Amniotic stem cell (primary cell): ENCODE measurements around the gene DYNLT5.
"Not testable (repeated sequence)": the region's sequence is repeated elsewhere in the genome, so short reads cannot be mapped to it uniquely, and the experiment has no call there.

Source experiments
- DNase-seq: peaks from one replicate; lab custom pipeline; 2025; lab: John Stamatoyannopoulos, UW

Gene DYNLT5

GRCh38 chr1:66752000-66752592 lies at the start of gene DYNLT5:
Gene DYNLT5 (plus strand): TSS chr1:66752459. CDS start chr1:66754659, 2,200 bp downstream.
- DNase-seq, result no peak

GRCh38 chr1:66704177-66704875 lies 47.9 kb upstream of the DYNLT5 start:
- no peak for DNase-seq

GRCh38 chr1:66705110-66705509 lies 47.1 kb upstream of the DYNLT5 start:
- no peak for DNase-seq

- DNase-seq, result no peak
These were observed 40.8 kb upstream of the DYNLT5 start for GRCh38 chr1:66711420-66711819.

DNA sequence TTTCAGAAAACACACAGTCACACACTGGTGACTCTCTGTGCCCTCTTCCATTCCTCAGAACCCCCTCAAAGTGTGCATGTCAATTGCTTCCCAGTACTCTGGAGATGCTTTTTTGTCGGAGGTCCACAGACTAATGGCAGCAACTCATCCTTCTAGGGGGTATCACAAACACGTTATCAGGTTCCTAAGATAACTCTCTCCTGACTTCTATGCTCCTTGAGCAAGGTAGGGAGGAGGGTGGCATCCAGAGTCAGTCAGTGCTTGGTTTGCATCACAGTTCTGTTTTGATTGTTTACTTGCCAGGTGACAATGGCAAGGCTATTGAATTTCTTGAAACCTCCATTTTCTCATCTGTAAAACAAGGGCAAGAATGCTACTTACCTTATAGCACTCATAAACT lies 39.4 kb upstream of the DYNLT5 start:
- DNase-seq, result no peak

GRCh38 chr1:66723985-66724384 lies 28.3 kb upstream of the DYNLT5 start:
- DNase-seq, result no peak

- peak; percentile 74 for DNase-seq
These were observed 26.2 kb upstream of the DYNLT5 start for GRCh38 chr1:66725885-66726665.

DNA sequence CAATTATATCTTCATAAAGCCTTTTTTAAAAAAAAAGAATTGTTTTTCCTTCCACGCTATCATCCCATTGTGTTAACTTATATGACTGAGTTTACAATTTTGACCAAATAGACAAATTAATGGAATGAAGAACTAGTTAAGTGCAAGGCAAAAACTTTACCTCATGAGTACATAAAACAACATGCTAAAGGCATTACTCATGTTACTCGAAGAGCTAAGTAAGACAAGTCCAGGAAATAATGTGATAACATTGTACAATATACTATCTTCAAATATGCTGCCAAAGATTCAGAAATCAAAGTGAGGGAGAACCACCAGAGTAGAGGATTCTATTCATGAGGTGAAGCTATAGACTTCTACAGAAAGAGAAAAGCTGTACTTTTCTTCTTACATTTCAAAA lies 24.2 kb upstream of the DYNLT5 start:
- DNase-seq, result no peak

DNA sequence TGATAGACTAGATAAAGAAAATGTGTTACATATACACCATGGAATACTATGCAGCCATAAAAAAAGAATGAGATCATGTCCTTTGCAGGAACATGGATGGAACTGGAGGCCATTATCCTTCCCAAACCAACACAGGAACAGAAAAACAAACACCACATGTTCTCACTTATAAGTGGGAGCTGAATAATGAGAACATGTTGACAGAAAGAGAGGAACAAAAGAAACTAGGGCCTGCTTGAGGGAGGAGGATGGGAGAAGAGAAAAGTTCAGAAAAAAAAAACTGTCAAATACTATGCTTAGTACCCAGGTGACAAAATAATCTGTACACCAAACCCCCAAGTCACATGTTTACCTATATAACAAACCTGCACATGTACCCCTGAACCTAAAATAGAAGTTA lies 23.5 kb upstream of the DYNLT5 start:
- not testable (repeated sequence) for DNase-seq

DNA sequence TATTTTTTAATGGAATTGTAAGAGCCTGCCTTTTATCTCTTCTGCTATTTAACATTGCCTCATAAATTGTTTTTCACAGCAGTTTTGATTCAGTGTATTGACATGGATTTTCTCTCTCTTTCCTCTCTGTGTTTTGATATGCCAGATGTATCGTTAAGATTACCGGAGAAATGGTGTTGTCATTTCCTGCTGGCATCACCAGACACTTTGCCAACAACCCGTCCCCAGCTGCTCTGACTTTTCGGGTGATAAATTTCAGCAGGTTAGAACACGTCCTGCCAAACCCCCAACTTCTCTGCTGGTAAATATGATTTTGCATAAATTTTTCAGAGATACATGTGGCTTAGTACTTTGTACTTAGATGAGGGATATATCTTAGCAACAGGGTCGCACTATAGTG lies 23.1 kb upstream of the DYNLT5 start:
- DNase-seq, result no peak

GRCh38 chr1:66729523-66729922 lies 22.7 kb upstream of the DYNLT5 start:
- no peak for DNase-seq

DNA sequence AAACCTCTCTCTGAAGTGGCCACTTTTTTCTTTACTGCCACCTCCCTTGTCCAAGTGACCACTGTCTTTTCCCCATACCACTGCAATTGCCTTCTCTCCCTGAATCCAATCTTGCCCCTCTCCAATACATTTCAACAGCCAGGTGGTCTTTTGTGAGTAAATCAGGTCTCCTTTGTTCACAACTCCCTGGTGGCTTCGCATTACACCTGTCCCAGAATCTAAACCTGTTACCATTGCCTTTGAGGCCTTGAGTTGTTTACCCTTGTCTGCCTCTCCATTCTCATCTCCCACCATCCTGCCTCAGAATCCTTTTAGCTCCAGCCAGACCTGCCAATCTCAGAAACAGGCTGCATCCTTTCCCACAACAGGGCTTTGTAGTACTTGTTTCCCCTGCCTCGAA lies 21.8 kb upstream of the DYNLT5 start:
- no peak for DNase-seq

DNA sequence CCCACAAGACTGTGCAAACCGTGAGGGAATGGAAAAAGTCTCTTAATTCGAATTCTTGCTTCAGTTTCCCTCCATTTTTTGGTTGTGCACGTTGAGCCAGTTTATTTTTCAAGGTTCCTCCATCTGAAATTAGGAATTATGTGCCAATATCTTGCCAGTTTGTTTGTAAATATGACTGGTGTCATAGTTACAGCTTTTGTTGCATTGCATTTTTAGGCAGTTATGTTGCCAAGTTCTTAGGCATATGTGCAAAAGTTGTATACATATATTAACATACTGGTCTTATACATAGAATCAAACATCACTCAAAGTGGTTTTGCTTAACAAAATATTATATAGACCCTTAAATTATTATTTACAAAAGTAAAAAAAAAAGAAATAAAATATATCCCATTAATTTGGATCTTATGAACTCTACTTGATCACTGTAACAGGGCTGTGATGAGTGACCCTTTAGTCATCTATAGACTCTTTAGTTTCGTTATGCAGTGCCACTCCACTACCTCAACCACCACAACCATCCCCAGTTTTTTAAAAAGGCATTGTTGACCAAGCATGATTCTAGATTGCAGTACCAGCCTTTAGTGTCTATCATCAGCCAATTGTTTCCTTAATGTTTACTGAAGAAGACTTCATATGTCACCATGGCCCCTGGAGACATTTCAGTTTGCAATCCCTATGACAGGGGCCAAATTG lies 20.9 kb upstream of the DYNLT5 start:
- DNase-seq, result no peak

GRCh38 chr1:66732407-66733166 lies 19.7 kb upstream of the DYNLT5 start:
- no peak for DNase-seq

DNA sequence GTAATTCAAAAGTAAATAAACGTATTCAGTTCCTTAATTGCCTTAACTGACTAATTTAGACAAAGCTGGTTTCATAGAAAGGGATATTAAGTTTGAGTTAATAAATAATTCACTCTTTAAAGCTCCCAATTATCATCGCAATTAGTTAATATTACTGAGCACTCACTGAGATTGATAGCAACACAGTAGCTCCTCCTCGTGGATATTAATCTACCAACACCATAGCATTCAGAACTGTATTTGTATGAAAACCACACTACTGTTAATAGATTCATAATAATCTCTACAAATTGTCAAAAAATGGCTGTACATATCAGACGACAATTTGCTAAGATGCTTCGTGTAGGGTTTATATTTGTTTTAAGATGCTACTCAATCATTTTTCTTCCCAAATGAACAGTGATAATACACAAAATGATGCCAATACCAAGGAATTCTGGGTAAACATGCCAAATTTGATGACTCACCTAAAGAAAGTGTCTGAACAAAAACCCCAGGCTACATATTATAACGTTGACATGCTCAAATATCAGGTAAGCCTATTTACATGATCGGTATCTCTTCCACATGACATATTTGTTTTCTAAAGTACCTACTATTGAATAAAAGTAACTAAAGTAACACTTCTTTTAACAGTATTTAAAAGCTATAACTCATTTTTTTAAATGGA lies 18.8 kb upstream of the DYNLT5 start:
- DNase-seq, result no peak

DNA sequence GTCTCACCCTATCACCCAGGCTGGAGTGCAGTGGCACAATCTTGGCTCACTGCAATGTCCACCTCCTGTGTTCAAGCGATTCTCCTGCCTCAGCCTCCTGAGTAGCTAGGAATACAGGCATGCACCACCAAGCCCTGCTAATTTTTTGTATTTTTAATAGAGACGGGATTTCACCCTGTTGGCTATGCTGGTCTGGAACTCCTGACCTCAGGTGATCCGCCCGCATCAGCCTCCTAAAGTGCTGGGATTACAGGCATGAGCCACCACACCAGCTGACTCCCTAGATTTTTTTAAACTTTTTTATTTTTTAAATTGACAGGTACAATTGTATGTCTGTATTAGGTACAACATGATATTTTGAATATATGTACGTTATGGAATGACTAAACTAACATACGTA lies 17.7 kb upstream of the DYNLT5 start:
- not testable (repeated sequence) for DNase-seq

GRCh38 chr1:66737836-66738235 lies 14.4 kb upstream of the DYNLT5 start:
- DNase-seq, result no peak

GRCh38 chr1:66739401-66740157 lies 12.7 kb upstream of the DYNLT5 start:
- DNase-seq, result no peak

- no peak for DNase-seq
These were observed 6.8 kb upstream of the DYNLT5 start for GRCh38 chr1:66745451-66745850.

DNA sequence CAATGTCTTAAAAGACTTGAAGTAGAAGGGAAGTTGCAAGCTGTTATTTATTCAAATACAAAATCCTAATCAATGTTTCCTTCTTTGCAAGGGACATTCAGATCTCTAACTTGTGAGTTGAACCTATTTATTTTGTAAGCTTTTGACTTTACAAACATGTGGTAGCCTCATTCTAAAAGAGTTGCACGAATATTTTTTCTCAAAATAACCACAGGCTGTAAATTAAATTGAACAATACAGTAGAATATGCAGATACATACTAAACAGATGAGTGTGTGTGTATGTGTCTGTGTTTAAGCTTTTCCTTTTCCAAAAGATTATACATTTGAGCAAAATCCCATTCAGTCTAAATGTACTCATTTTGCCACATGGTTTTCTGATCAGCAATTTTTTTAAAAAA lies 4.8 kb upstream of the DYNLT5 start:
- DNase-seq, result no peak

GRCh38 chr1:66750577-66750976 lies 1.7 kb upstream of the DYNLT5 start:
- DNase-seq, result no peak
